ENCODE measurements around the gene MPLKIP. TPM values are rescaled to one million over a fixed set of nuclear protein-coding genes. Genes with fewer than 3 reads are reported as not detected.
A peak's percentile ranks its signal among the peaks of the same experiment; 100 is the strongest.

MPLKIP gene
- total and polyA plus RNA-seq, 10 of the 15 experiments (the other 5 are each of a cell fraction or from before 2014, with no cell fraction given): 4.6 to 78.8 (median 37.2) TPM

GRCh38 chr7:40092182-40092581 is 42.2 kb downstream of the MPLKIP start:
- H3K36me3 ChIP-seq (ENCODE audit: control insufficient read depth in 2 of 2, insufficient read depth in 2 of 2, low read length in 1 of 2): peaks cover 1 to 21% of the 10 kb centered on the region in 2 experiments
- FAIRE-seq (peak; percentile 31), ATAC-seq (no peak), DNase-seq (ENCODE audit: low read depth, low spot score) (no peak)
- WGBS (ENCODE audit: insufficient coverage, insufficient replicate concordance, low lambda C conversion rate, missing lambda C conversion rate): 100% methylated on average over 2 of the region's 2 CpGs
- H3K9me3 ChIP-seq (replicated peaks; ENCODE audit: control insufficient read depth, insufficient read depth, low read length): no peaks in the 10 kb centered on the region
- no peak overlapping the region for H2AFZ ChIP-seq (ENCODE audit: control insufficient read depth, low read depth, low read length)
- H3K4me3 ChIP-seq: no peak overlapping the region
- no peaks in the 10 kb centered on the region for H3K27me3 ChIP-seq (replicated peaks in 1 of 2; ENCODE audit: control insufficient read depth in 2 of 2, insufficient read depth in 2 of 2, low read length in 1 of 2)
- H3K4me2 ChIP-seq (ENCODE audit: control insufficient read depth, insufficient read depth): no peak overlapping the region
- no peaks in the 10 kb centered on the region for H3K4me1 ChIP-seq (ENCODE audit: control insufficient read depth, insufficient read depth, low read length)
- no peaks in the 10 kb centered on the region for H4K20me1 ChIP-seq (ENCODE audit: control insufficient read depth, insufficient read depth)
- ChIA-PET CTCF (no interaction called here), SMC1A (ENCODE audit: uncharacterized antibody, unreplicated experiment) (interaction anchor here (0.7 kb wide), 1 partner anchor 321 kb away, joined by 3 read pairs; no protein-coding TSS in a partner anchor), RAD21 (ENCODE audit: unreplicated experiment) (no interaction called here), POLR2A (no interaction called here)
- no peaks in the 10 kb centered on the region for H3K79me2 ChIP-seq (ENCODE audit: control insufficient read depth, insufficient read depth, low read length)
- TF ChIP-seq, protein P1, sequence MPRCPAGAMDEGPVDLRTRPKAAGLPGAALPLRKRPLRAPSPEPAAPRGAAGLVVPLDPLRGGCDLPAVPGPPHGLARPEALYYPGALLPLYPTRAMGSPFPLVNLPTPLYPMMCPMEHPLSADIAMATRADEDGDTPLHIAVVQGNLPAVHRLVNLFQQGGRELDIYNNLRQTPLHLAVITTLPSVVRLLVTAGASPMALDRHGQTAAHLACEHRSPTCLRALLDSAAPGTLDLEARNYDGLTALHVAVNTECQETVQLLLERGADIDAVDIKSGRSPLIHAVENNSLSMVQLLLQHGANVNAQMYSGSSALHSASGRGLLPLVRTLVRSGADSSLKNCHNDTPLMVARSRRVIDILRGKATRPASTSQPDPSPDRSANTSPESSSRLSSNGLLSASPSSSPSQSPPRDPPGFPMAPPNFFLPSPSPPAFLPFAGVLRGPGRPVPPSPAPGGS (IDR thresholded peaks at IDR 0.05; ENCODE audit: borderline replicate concordance, insufficient read depth, low read depth, low read length, poor library complexity, severe bottlenecking): no peak
- no peak for TF ChIP-seq POU2F2 (IDR thresholded peaks at IDR 0.05; ENCODE audit: borderline replicate concordance, low read depth, low read length)
- TF ChIP-seq NR2C2 (IDR thresholded peaks at IDR 0.05; ENCODE audit: borderline replicate concordance, control insufficient read depth, insufficient read length, low read depth): no peak
- no peak for TF ChIP-seq SIX5 (IDR thresholded peaks at IDR 0.05; ENCODE audit: low read depth, low read length, severe bottlenecking)
- no peak for TF ChIP-seq HCFC1 (IDR thresholded peaks at IDR 0.05; ENCODE audit: low read length)
- no peak for TF ChIP-seq PML (IDR thresholded peaks at IDR 0.05; ENCODE audit: low read length)
- TF ChIP-seq, protein P2, sequence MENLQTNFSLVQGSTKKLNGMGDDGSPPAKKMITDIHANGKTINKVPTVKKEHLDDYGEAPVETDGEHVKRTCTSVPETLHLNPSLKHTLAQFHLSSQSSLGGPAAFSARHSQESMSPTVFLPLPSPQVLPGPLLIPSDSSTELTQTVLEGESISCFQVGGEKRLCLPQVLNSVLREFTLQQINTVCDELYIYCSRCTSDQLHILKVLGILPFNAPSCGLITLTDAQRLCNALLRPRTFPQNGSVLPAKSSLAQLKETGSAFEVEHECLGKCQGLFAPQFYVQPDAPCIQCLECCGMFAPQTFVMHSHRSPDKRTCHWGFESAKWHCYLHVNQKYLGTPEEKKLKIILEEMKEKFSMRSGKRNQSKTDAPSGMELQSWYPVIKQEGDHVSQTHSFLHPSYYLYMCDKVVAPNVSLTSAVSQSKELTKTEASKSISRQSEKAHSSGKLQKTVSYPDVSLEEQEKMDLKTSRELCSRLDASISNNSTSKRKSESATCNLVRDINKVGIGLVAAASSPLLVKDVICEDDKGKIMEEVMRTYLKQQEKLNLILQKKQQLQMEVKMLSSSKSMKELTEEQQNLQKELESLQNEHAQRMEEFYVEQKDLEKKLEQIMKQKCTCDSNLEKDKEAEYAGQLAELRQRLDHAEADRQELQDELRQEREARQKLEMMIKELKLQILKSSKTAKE (IDR thresholded peaks at IDR 0.05; ENCODE audit: low read depth, poor library complexity, severe bottlenecking): no peak
- TF ChIP-seq, protein P3, sequence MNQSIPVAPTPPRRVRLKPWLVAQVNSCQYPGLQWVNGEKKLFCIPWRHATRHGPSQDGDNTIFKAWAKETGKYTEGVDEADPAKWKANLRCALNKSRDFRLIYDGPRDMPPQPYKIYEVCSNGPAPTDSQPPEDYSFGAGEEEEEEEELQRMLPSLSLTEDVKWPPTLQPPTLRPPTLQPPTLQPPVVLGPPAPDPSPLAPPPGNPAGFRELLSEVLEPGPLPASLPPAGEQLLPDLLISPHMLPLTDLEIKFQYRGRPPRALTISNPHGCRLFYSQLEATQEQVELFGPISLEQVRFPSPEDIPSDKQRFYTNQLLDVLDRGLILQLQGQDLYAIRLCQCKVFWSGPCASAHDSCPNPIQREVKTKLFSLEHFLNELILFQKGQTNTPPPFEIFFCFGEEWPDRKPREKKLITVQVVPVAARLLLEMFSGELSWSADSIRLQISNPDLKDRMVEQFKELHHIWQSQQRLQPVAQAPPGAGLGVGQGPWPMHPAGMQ (IDR thresholded peaks at IDR 0.05; ENCODE audit: borderline replicate concordance): no peak
- no peak for TF ChIP-seq IRF4 (IDR thresholded peaks at IDR 0.05; ENCODE audit: low read depth, low read length)
- no peak for TF ChIP-seq MTA2 (IDR thresholded peaks at IDR 0.05; ENCODE audit: low read depth)
- no peak for TF ChIP-seq ZBTB33 (IDR thresholded peaks at IDR 0.05)
- TF ChIP-seq, protein P4, sequence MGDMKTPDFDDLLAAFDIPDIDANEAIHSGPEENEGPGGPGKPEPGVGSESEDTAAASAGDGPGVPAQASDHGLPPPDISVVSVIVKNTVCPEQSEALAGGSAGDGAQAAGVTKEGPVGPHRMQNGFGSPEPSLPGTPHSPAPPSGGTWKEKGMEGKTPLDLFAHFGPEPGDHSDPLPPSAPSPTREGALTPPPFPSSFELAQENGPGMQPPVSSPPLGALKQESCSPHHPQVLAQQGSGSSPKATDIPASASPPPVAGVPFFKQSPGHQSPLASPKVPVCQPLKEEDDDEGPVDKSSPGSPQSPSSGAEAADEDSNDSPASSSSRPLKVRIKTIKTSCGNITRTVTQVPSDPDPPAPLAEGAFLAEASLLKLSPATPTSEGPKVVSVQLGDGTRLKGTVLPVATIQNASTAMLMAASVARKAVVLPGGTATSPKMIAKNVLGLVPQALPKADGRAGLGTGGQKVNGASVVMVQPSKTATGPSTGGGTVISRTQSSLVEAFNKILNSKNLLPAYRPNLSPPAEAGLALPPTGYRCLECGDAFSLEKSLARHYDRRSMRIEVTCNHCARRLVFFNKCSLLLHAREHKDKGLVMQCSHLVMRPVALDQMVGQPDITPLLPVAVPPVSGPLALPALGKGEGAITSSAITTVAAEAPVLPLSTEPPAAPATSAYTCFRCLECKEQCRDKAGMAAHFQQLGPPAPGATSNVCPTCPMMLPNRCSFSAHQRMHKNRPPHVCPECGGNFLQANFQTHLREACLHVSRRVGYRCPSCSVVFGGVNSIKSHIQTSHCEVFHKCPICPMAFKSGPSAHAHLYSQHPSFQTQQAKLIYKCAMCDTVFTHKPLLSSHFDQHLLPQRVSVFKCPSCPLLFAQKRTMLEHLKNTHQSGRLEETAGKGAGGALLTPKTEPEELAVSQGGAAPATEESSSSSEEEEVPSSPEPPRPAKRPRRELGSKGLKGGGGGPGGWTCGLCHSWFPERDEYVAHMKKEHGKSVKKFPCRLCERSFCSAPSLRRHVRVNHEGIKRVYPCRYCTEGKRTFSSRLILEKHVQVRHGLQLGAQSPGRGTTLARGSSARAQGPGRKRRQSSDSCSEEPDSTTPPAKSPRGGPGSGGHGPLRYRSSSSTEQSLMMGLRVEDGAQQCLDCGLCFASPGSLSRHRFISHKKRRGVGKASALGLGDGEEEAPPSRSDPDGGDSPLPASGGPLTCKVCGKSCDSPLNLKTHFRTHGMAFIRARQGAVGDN (IDR thresholded peaks at IDR 0.05): no peak
- intact Hi-C loops (cut with micrococcal nuclease; ENCODE audit: unreplicated experiment): no loop called here
- in situ Hi-C loops (cut with MboI): no loop called here
- BruUV-seq (replicated peaks): no TSS peak
- H3K9ac ChIP-seq (ENCODE audit: control insufficient read depth, insufficient read depth, low read length): no peak overlapping the region
- H3K27ac ChIP-seq (ENCODE audit: control insufficient read depth, insufficient read depth): no peak overlapping the region

Data from GM12878 (cell line).